ENCODE results near the gene PLEKHA4.
"Not testable (repeated sequence)": the region's sequence is repeated elsewhere in the genome, so short reads cannot be mapped to it uniquely, and the experiment has no call there.

Gene PLEKHA4

DNA sequence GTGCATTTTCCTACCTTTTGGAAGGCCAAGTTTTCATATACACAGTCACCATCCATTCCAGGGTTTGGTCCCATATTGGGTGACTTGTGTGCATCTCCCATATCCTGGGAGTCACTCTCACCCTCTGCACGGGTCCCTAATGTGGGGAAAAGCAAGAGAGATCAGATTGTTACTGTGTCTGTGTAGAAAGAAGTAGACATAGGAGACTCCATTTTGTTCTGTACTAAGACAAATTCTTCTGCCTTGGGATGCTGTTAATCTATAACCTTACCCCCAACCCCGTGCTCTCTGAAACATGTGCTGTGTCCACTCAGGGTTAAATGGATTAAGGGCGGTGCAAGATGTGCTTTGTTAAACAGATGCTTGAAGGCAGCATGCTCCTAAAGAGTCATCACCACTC is 21.1 kb upstream of the PLEKHA4 start:
- not testable (repeated sequence) for DNase-seq (ENCODE audit: low read depth in 2 of 2)

GRCh38 chr19:48887861-48888612 is 19.6 kb upstream of the PLEKHA4 start:
- no peak for DNase-seq (ENCODE audit: low read depth in 2 of 2)

- no peak for DNase-seq (ENCODE audit: low read depth in 2 of 2)
These were observed 15.3 kb upstream of the PLEKHA4 start for GRCh38 chr19:48883726-48884125.

DNA sequence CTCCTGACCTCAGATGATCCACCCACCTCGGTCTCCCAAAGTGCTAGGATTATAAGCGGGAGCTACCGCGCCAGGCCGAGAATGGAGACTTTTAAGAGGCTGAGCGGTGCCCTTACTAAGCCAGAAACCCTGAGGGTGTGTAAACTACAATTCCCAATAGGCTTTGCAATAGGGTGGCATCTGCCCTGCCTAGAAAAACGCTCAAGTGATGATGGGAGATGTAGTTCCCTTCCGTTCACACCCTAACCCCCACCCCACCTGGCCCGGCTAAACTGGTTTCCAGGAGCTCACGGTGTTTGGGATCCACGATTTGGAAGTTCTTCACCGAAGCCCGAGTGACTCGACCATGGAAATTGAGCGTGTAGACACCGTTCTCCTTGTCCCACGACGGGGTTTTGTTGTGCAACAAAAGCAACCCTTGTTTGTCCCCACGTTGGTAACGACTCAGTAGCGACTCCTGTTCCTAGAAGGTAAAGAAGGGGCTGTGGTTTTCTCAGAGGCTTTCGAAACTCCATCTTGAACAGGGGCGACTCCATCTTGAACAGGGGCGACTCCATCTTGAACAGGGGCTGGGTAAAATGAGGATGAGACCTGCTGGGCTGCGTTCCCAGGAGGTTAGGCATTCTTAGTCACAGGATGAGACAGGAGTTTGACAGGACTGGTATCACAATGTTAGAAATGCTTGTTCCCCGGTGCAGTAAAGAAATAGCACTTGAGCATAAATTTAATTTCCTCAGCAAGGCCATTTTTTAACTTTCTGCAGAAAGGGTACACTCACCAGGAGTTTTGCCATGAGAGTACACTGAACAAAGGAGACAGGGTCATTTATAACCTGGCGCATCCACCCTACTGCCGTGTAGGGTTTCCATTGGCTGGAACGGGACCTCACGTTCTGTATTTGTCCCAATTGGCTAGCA is 13.6 kb upstream of the PLEKHA4 start:
- no peak for DNase-seq (ENCODE audit: low read depth in 2 of 2)

DNA sequence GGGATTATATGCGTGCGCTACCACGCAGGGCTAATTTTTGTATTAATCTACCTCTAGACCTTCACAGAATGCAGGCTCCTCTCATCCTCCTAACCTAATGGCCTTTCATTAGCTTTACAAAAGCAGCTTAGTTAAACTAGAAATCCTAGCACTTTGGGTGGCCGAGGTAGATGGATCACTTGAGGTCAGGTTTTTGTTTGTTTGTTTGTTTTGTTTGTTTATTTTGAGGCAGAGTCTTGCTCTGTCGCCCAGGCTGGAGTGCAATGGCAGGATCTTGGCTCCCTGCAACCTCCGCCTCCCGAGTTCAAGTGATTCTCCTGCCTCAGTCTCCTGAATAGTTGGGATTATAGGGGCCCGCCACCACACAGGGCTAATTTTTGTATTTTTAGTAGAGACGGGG is 11.3 kb upstream of the PLEKHA4 start:
- not testable (repeated sequence) for DNase-seq (ENCODE audit: low read depth in 2 of 2)

DNA sequence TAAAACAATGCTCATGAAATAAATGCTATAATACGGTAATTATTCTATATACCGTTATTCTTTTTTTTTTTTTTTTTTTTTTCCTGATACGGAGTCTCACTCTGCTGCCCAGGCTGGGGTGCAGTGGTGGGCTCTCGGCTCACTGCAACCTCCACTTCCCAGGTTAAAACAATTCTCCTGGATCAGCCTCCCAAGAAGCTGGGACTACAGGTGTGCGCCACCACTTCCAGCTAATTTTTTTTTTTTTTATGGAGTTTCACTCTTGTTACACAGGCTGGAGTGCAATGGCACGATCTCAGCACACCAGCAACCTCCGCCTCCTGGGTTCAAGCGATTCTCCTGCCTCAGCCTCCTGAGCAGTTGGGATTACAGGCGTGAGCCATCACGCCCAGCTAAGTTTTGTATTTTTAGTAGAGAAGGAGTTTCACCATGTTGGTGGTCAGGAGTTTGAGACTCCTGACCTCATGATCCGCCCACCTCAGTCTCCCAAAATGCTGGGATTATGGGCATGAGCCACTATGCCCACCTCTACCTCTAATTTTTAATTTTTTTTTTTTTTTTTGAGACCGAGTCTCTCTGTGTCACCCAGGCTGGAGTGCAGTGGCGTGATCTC is 10.7 kb upstream of the PLEKHA4 start:
- DNase-seq (ENCODE audit: low read depth in 2 of 2) = no peak

- no peak for DNase-seq (ENCODE audit: low read depth in 2 of 2)
These were observed 10.0 kb upstream of the PLEKHA4 start for GRCh38 chr19:48878196-48879024.

- no peak for DNase-seq (ENCODE audit: low read depth in 2 of 2)
These were observed 9.4 kb upstream of the PLEKHA4 start for GRCh38 chr19:48877855-48878195.

DNA sequence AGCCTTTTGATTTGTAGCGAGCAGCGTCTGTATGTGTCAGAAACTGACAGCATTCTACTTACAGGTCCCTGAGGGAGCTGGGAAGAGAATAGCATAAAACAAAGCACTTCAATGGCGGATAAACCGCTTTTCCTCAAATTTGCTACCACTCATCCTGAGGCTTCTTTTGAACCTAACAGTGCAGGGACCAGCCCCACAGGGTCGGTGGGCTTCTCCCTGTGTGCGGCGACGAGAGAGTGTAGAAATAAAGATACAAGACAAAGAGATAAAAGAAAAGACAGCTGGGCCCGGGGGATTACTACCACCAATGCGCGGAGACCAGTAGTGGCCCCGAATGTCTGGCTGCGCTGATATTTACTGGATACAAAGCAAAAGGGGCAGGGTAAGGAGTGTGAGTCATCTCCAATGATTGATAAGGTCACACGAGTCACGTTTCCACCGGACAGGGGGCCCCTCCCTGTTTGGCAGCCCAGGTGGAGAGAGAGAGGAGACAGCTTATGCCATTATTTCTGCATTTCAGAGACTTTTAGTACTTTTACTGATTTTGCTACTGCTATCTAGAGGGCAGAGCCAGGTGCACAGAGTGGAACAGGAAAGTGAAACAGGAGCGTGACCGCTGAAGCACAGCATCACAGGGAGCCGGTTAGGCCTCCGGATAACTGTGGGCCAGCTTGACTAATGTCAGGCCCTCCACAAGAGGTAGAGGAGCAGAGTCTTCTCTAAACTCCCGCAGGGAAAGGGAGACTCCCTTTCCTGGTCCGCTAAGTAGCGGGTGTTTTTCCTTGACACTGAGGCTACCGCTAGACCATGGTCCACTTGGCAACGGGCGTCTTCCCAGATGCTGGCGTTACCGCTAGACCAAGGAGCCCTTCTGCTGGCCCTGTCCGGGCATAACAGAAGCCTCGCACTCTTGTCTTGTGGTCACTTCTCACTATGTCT is 7.9 kb upstream of the PLEKHA4 start:
- DNase-seq (ENCODE audit: low read depth in 2 of 2) = not testable (repeated sequence)

DNA sequence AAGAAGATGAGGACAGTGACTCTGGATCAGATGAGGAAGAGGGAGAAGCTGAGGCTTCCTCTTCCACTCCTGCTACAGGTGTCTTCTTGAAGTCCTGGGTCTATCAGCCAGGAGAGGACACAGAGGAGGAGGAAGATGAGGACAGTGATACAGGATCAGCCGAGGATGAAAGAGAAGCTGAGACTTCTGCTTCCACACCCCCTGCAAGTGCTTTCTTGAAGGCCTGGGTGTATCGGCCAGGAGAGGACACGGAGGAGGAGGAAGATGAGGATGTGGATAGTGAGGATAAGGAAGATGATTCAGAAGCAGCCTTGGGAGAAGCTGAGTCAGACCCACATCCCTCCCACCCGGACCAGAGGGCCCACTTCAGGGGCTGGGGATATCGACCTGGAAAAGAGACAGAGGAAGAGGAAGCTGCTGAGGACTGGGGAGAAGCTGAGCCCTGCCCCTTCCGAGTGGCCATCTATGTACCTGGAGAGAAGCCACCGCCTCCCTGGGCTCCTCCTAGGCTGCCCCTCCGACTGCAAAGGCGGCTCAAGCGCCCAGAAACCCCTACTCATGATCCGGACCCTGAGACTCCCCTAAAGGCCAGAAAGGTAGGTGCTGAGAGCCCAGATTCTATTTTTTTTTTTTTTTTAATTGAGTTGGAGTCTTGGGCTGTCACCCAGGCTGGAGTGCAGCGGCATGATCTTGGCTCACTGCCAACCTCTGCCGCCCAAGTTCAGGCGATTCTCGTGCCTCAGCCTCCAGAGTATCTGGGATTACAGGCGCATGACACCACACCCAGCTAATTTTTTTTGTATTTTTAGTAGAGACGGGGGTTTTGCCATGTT is 6.1 kb upstream of the PLEKHA4 start:
- no peak for DNase-seq (ENCODE audit: low read depth in 2 of 2)

DNA sequence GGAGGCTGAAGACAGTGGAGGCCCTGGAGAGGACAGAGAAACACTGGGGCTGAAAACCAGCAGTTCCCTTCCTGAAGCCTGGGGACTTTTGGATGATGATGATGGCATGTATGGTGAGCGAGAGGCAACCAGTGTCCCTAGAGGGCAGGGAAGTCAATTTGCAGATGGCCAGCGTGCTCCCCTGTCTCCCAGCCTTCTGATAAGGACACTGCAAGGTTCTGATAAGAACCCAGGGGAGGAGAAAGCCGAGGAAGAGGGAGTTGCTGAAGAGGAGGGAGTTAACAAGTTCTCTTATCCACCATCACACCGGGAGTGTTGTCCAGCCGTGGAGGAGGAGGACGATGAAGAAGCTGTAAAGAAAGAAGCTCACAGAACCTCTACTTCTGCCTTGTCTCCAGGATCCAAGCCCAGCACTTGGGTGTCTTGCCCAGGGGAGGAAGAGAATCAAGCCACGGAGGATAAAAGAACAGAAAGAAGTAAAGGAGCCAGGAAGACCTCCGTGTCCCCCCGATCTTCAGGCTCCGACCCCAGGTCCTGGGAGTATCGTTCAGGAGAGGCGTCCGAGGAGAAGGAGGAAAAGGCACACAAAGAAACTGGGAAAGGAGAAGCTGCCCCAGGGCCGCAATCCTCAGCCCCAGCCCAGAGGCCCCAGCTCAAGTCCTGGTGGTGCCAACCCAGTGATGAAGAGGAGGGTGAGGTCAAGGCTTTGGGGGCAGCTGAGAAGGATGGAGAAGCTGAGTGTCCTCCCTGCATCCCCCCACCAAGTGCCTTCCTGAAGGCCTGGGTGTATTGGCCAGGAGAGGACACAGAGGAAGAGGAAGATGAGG is 5.3 kb upstream of the PLEKHA4 start:
- no peak for DNase-seq (ENCODE audit: low read depth in 2 of 2)

DNA sequence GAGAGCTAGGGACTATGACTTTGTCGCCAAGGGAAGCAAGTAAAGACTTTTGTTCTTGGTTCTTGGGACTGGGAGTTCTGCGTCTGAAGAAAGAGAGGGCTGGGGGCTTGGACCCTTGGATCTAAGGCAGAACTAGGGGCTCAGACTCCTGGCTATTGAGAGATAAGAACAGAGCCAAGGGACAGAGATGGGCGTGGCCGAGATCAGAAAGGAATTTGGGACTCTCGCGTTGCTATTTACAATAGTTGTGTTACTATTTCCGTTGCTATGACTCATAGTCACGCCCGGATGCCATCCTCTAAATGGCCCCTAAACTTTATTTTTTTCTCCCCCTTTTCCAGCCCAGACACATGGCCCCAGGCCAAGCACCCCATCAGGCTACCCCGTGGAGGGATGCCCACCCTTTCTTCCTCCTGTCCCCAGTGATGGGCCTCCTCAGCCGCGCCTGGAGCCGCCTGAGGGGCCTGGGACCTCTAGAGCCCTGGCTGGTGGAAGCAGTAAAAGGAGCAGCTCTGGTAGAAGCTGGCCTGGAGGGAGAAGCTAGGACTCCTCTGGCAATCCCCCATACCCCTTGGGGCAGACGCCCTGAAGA is 4.6 kb upstream of the PLEKHA4 start:
- DNase-seq (ENCODE audit: low read depth in 2 of 2) = peak; percentile 47 to 59

DNA sequence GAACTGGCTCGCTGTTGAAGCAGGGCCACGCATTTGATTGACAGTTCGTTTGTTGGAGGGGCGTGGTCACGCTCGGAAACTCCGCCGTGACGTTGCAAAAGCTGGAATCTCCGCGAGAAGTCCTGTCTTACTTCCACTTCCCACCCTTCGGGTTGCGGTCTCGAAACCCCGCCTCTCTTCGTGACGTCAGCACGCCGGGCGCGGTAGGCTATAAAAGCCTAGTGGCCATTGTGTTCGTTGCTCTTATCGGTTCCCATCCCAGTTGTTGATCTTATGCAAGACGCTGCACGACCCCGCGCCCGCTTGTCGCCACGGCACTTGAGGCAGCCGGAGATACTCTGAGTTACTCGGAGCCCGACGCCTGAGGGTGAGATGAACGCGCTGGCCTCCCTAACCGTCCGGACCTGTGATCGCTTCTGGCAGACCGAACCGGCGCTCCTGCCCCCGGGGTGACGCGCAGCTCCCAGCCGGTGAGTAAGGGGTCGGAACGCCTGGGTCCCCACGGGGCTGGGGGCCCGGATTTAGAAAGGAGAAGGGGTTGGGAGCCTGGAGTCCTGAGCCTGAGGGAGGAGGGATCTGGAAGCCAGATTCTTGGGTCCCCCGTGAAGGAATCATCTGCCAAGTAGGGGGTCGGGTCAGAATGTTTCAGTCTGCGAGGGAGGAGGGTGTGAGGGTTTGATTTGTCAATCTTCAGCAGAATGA is 3.9 kb upstream of the PLEKHA4 start, which contains the start of gene PPP1R15A:
Gene PPP1R15A (plus strand): TSS at position 240 of the 702 bp plus-strand sequence. CDS start 813 bp downstream, outside the sequence.
- peak; percentile 98 to 100 for DNase-seq (ENCODE audit: low read depth in 2 of 2)

DNA sequence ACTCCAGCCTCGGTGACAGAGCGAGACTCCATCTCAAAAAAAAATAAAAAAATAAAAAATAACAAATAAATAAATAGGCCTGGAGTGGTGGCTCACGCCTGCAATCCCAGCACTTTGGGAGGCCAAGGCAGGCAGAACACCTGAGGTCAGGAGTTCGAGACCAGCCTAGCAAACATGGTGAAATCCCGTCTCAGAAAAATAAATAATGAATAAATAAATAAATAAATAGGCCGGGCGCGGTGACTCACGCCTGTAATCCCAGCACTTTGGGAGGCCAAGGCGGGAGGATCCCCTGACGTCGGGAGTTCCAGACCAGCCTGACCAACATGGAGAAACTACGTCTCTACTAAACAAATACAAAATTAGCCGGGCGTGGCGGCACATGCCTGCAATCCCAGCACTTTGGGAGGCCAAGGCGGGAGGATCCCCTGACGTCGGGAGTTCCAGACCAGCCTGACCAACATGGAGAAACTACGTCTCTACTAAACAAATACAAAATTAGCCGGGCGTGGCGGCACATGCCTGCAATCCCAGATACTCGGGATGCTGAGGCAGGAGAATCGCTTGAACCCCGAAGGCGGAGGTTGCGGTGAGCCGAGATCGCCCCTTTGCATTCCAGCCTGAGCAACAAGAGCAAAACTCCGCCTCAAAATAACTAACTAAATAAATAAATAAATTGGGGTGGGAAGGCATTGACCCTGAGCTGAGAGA is 3.2 kb upstream of the PLEKHA4 start:
- DNase-seq (ENCODE audit: low read depth in 2 of 2) = not testable (repeated sequence)

DNA sequence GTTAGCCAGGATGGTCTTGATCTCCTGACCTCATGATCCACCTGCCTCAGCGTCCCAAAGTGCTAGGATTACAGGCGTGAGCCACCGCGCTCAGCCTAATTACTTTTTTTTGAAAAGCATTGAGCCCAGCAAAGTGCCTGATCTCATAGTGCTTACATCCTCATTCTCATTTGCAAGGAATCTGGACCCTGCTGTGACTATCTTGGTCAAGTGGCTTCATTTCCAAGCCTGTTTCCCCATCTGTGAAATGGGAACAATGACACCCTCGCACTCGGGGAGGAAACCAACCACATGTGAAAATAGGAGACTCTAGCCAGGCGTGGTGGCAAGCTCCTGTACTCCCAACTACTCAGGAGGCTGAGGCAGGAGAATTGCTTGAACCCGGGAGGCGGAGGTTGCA is 1.6 kb upstream of the PLEKHA4 start:
- no peak for DNase-seq (ENCODE audit: low read depth in 2 of 2)

DNA sequence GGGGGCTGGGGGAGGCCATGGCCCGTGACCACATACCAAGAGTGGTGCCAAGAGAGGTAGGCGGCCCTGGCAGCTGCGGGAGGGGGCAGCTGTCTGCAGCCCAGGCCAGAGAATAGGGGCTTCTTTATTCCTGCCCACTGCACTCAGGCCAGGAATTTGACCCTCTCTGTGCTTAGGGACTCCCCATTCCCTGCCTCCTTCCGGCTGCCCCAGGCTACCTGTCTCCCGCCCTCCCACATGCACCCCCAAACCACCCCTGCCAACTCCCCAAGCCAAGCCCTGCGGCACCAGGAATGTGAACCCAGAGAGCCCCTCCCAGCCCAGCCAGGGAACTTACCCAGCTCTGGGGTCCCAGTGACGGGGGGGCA is 687 bp downstream of the PLEKHA4 start:
- DNase-seq (ENCODE audit: low read depth in 2 of 2) = no peak

DNA sequence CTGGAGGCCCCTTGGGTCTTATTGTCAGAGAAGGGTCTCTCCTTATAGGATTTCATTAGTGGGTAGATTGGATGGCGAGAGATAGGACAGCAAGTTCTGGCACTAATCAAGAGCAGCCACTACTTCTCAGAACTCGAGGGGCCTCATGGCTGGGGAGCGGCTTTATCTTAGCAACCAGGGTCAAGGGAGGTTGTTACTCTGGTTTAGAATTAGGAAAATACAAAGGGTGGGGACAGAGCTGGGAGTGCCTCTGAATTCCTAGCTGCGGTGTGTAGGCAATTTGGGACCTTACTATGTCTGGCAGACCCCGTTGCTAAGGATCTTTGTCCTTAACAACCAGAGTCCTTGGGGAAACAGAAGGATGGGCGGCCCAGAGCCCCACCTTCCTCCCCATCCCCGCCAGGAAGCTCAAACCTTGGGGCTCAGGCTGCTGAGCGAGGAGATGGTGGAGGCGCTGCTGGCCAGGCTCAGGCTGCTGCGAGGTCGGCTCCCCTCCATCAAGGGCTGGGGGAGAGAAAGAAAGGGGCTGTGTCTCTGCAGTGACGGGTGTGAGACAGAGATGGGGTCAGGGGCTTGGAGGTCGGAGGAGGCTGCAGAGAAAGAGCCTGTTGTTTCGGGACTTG is 1.2 kb downstream of the PLEKHA4 start:
- DNase-seq (ENCODE audit: low read depth in 2 of 2) = no peak

Measured in stimulated activated CD8-positive, alpha-beta memory T cell treated with anti-CD3 and anti-CD28 coated beads, Interleukin-7, amount 100 ng/mL, for 1 hour (primary cell).